ENCODE data around the gene TMEM179.
"Not testable (repeated sequence)": the region's sequence is repeated elsewhere in the genome, so short reads cannot be mapped to it uniquely, and the experiment has no call there.

TMEM179 gene

DNA sequence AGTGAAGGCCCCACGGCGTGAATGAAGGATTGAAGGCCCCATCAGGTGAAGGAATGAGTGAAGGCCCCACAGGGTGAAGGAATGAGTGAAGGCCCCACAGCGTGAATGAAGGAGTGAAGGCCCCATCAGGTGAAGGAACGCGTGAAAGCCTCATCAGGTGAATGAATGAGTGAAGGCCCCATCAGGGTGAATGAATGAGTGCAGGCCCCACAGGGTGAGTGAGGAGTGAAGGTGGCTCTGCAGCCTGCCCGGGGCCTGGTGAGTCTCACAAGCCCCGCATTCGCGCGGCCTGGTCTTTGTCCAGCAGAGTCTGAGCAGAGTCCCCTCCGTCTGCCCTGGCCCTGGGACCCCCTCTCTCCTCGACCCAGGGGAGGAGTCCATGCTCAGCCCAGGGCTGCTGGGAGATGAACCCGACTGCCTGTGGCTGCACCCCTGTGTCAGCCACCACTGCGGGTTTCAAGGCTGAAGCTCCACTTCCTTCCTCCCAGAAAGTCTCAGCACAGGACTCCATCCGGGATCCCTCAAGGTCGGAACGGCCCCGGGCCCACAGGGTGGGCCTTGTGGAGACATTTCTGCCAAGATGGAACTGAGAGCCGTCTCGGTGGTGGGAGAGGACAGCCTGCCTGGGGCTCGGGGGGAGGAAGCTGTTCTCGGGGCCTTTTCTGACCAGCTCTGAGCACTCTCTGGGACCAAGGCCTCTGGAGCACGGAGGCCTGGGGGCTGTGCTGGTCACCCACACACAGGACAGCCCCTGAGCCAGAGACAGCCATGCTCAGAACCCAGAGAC, 37.4 kb upstream of the TMEM179 start:
- no peak for DNase-seq (ENCODE audit: low spot score)
- TF ChIP-seq, protein P1, sequence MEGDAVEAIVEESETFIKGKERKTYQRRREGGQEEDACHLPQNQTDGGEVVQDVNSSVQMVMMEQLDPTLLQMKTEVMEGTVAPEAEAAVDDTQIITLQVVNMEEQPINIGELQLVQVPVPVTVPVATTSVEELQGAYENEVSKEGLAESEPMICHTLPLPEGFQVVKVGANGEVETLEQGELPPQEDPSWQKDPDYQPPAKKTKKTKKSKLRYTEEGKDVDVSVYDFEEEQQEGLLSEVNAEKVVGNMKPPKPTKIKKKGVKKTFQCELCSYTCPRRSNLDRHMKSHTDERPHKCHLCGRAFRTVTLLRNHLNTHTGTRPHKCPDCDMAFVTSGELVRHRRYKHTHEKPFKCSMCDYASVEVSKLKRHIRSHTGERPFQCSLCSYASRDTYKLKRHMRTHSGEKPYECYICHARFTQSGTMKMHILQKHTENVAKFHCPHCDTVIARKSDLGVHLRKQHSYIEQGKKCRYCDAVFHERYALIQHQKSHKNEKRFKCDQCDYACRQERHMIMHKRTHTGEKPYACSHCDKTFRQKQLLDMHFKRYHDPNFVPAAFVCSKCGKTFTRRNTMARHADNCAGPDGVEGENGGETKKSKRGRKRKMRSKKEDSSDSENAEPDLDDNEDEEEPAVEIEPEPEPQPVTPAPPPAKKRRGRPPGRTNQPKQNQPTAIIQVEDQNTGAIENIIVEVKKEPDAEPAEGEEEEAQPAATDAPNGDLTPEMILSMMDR (IDR thresholded peaks at IDR 0.05; ENCODE audit: extremely low read depth, missing control alignments): no peak

DNA sequence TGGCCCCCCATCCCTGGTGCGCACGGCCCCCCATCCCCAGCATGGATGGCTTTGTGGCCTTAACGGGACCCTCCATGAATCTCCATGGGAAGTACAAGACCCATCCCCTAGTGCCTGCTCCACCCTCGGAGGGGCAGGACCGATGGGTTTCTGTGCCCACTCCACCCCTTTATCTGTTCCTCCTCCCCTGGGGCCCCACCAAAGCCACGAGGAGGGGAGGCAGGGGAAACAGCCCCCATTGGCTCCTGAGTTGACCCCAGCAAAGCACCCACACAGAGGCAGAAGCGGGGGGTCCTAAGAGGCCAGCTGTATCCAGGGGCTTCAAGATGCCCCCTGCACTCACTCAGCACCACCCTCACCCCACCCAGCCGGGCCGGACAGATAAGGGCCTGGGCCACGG, 36.1 kb upstream of the TMEM179 start:
- no peak for DNase-seq (ENCODE audit: low spot score)
- TF ChIP-seq, protein P1 (IDR thresholded peaks at IDR 0.05; ENCODE audit: extremely low read depth, missing control alignments): no peak

DNA sequence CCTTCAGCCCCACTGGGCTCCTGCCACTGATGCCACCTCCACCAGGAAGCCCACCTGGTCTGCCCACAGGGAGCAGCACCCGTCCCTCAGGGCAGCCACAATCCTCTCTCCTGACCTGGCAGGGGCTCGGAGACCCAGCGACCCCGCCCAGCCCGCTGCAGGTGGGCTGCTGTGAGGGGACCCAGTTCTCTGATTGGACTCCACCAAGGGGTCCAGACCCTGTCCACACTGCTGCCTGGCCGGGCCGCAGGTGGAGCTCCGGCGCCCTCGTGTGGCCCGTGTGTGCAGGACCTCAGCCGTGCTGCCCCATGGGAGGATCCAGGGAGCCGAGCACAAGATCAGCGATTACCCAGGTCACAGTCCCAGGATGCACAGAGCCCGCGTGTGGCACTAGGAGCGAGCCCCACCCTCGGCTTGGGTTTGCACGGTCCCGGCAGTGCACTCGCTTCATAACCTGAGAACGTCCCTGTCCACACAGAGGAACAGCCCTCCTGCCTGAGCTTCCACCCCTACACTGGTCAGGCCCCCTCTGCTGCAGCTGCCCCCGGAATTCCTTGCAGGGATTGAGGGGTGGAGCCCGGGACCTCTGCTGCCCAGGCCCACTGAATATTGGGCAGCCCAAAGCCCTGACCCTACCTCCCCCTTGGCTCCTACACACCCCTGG, 35.4 kb upstream of the TMEM179 start:
- TF ChIP-seq, protein P1 (IDR thresholded peaks at IDR 0.05; ENCODE audit: extremely low read depth, missing control alignments): peak; percentile 97
- DNase-seq (ENCODE audit: low spot score): peak; percentile 86

DNA sequence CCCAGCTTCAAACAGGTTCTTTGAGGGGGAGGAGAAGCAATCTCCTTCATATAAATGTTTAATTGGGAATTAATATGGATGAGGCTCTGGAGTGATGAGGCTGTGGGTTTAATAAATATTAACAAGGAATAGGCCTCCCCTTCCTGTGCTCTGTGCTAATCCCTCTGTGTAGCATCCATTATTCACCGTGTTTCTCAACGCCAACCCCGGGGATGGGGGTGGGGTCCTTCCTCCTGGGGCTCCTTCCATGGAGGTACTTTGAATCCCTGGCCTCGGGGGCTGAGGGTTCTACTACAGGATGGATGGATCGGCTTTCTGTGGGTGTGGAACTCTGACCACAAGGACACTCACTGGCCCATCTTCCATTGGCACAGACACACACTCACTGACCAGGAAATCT, 34.9 kb upstream of the TMEM179 start:
- TF ChIP-seq, protein P1 (IDR thresholded peaks at IDR 0.05; ENCODE audit: extremely low read depth, missing control alignments): no peak
- DNase-seq (ENCODE audit: low spot score): no peak

DNA sequence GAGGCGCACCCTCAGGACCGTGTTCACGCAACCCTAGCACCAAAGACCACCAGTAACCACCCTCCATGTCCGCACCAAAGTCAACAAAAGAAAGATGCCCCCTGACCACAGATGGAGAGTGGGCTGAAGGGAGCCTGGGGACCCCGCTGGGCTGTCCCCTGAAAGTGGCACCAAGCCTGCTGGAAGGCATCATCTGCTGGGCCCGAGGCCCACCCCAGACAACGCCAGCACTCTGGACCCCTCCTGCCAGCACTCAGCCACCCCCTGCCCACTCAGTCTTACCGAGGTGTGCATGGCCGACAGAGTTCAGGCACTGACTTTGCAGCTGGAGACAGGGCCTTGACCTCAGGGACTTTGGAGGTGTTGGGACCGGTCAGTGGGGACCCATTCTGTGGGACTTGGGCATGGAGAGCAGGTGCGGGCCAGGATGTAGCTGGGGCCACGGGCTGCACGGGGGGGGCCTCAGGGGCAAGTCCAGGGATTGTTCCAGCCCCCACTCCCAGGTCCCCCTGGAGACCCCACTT, 34.4 kb upstream of the TMEM179 start:
- TF ChIP-seq, protein P1 (IDR thresholded peaks at IDR 0.05; ENCODE audit: extremely low read depth, missing control alignments): no peak
- no peak for DNase-seq (ENCODE audit: low spot score)

DNA sequence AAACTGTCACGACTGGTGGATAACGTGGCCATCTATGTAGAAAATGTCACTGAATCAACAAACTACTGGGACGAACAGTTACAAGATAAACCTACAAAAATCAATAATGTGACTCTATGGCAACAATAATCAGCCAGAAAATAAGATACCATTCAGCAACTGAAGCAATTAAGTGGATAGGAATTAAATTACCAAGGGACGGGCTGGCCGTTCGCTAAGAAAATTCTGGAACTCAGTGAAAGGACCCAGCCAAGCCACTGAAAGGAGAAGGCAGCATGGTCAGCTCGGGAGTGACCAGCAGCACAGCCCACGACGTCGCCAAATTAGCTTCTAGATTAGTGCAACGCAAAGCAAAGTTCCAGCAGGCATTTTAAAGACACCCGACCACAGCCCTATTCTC, 33.6 kb upstream of the TMEM179 start:
- TF ChIP-seq, protein P1 (IDR thresholded peaks at IDR 0.05; ENCODE audit: extremely low read depth, missing control alignments): no peak
- no peak for DNase-seq (ENCODE audit: low spot score)

DNA sequence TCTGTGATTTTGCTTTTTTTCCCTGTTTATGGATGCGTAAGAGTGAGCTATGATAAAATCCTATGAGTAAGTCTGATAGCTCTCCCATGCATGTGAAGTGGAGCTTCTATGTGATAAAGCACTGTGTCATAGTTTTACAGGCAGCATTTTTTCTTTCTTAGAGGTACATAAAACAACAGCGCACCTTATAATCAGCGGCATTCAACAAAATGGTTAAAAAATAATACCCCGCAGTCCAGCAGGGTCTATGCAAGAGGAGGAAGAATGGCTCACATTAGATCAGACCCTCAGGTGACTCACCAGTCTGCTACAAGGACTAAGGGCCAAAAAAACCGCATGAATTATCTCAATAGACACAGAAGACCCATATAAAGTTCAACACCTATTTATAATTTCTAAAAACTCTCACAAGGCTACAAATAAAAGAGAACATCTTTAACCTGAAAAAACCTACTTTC, 33.0 kb upstream of the TMEM179 start:
- TF ChIP-seq, protein P1 (IDR thresholded peaks at IDR 0.05; ENCODE audit: extremely low read depth, missing control alignments): no peak
- no peak for DNase-seq (ENCODE audit: low spot score)

DNA sequence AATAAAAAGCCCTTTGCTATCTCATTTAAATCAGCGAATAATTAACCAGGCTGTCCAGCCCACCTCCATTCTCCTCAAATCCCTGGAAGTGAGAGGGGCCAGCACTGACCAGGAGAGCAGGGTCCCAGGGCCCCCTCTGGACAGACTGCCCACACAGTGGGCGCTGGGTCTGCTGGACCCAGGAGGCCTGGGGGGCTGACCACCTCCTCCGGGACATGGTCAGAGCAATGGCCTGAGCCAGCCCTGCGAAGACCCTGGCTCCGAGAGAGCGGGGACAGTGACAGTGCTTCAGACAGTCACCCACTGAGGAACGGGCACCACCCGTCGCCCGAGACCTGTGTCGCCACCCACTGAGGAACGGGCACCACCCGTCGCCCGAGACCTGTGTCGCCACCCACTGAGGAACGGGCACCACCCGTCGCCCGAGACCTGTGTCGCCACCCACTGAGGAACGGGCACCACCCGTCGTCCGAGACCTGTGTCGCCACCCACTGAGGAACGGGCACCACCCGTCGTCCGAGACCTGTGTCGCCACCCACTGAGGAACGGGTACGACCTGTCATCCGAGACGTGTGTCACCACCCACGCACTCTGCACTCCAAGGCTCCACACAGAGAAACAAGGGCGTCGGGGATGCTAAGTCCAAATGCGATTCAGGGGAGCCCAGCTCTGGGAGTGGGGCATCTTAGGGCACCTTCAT, 32.4 kb upstream of the TMEM179 start:
- not testable (repeated sequence) for DNase-seq (ENCODE audit: low spot score)

All from GM20000 (cell line).